SK-N-SH (cell line): Measurements from ENCODE around the gene PNMA6E. TPM values are rescaled to one million over a fixed set of nuclear protein-coding genes. Genes with fewer than 3 reads are reported as not detected.

ENCODE experiments used
- CTCF ChIA-PET: fragments of 300-600, 350-600 bp; formaldehyde crosslinking; extraction: SDS; loops from one replicate; lab custom pipeline; 2021; lab: Yijun Ruan, JAX
- POLR2A ChIA-PET: fragments of 350-600 bp; sonication (Branson Sonifier 250); formaldehyde crosslinking; extraction: SDS; loops from one replicate; lab custom pipeline; 2020; ENCODE audit warnings: antibody characterized with exemption, inconsistent platforms; lab: Yijun Ruan, JAX
- DNase-seq: peaks from one replicate; pipeline ENCODE4 v3.0.0; 2012
- H2AFZ ChIP-seq: fragments of 200-600 bp; sonication (generic); 2 replicates; pipeline ENCODE4 v1.8.1; 2016; ENCODE audit warnings: antibody characterized with exemption, mild to moderate bottlenecking, low read depth
- H3F3A ChIP-seq: fragments of 200-600 bp; sonication (generic); replicated peaks from 2 replicates; pipeline ENCODE3; 2016; ENCODE audit warnings: antibody characterized with exemption, mild to moderate bottlenecking; ENCODE audit not compliant: insufficient read depth
- H3K27ac ChIP-seq, 2 experiments: fragments of 200-500 bp in 1 of 2; fragments of 200-600 bp in 1 of 2; sonication (Bioruptor generic) in 1 of 2; sonication (generic), shearing (Covaris generic) in 1 of 2; 2 replicates each; pipeline versions ENCODE4 v1.5.1 to v1.6.1; 2014 to 2016; ENCODE audit warnings: low read depth in 2 of 2, inconsistent platforms in 1 of 2, low read length in 1 of 2, mild to moderate bottlenecking in 1 of 2, mixed read lengths in 1 of 2
- H3K27me3 ChIP-seq: fragments of 200-600 bp; sonication (generic), shearing (Covaris generic); 2 replicates; pipeline ENCODE4 v1.6.1; 2016; ENCODE audit warnings: mixed run types; ENCODE audit not compliant: insufficient read depth
- H3K36me3 ChIP-seq, 2 experiments: fragments of 200-500 bp in 1 of 2; fragments of 200-600 bp in 1 of 2; sonication (Bioruptor generic) in 1 of 2; sonication (generic) in 1 of 2; replicated peaks in 1 of 2; 2 replicates each; pipeline versions ENCODE3 to v1.5.1; 2014 to 2016; ENCODE audit warnings: low read length in 1 of 2, mild to moderate bottlenecking in 1 of 2; ENCODE audit not compliant: insufficient read depth in 2 of 2, control insufficient read depth in 1 of 2
- H3K4me1 ChIP-seq, 2 experiments: fragments of 200-500 bp in 1 of 2; fragments of 200-600 bp in 1 of 2; sonication (Bioruptor generic) in 1 of 2; sonication (generic), shearing (Covaris generic) in 1 of 2; 2 replicates each; pipeline versions ENCODE4 v1.5.1 to v1.6.1; 2014 to 2016; ENCODE audit warnings: low read depth in 1 of 2, low read length in 1 of 2, mixed run types in 1 of 2; ENCODE audit not compliant: insufficient read depth in 2 of 2, control insufficient read depth in 1 of 2
- H3K4me2 ChIP-seq: fragments of 200-600 bp; sonication (generic), shearing (Covaris generic); 2 replicates; pipeline ENCODE4 v1.6.1; 2017; ENCODE audit warnings: mixed run types
- H3K4me3 ChIP-seq, 2 experiments: fragments of 200-500 bp in 1 of 2; fragments of 200-600 bp in 1 of 2; sonication (Bioruptor generic) in 1 of 2; sonication (generic), shearing (Covaris generic) in 1 of 2; 2 replicates each; pipeline versions ENCODE4 v1.5.1 to v1.8.1; 2014 to 2016; ENCODE audit warnings: low read depth in 2 of 2, inconsistent platforms in 1 of 2, low read length in 1 of 2, mild to moderate bottlenecking in 1 of 2, mixed read lengths in 1 of 2, moderate library complexity in 1 of 2
- H3K79me2 ChIP-seq: fragments of 200-600 bp; sonication (generic); 2 replicates; pipeline ENCODE4 v1.8.1; 2017; ENCODE audit warnings: mild to moderate bottlenecking; ENCODE audit not compliant: insufficient read depth
- H3K9ac ChIP-seq: fragments of 200-600 bp; sonication (generic); 2 replicates; pipeline ENCODE4 v1.6.1; 2017; ENCODE audit warnings: mixed run types
- H3K9me2 ChIP-seq: fragments of 200-600 bp; sonication (generic); 2 replicates; pipeline ENCODE4 v1.6.1; 2017; ENCODE audit warnings: mixed run types
- H3K9me3 ChIP-seq: fragments of 200-600 bp; sonication (generic); 2 replicates; pipeline ENCODE4 v1.6.1; 2017; ENCODE audit warnings: mixed run types, mild to moderate bottlenecking, moderate library complexity
- H4K20me1 ChIP-seq: fragments of 200-600 bp; sonication (generic); 2 replicates; pipeline ENCODE4 v1.6.1; 2017; ENCODE audit warnings: mild to moderate bottlenecking, mixed run types; ENCODE audit not compliant: insufficient read depth
- CHD2 ChIP-seq: fragments of 150-350 bp; IDR thresholded peaks from 2 replicates; pipeline ENCODE4 v1.6.1; 2018; ENCODE audit warnings: low read length; ENCODE audit not compliant: partially characterized antibody
- CTCF ChIP-seq: fragments of 200-600 bp; sonication (generic); IDR thresholded peaks from 2 replicates; pipeline ENCODE4 v1.6.1; 2017; ENCODE audit warnings: antibody characterized with exemption, mild to moderate bottlenecking, moderate library complexity
- ELF1 ChIP-seq: IDR thresholded peaks from 2 replicates; pipeline ENCODE4 v1.4.0; 2012
- EZH2phosphoT487 ChIP-seq: fragments of 200-600 bp; sonication (generic); IDR thresholded peaks from 2 replicates; pipeline ENCODE4 v1.6.1; 2017; ENCODE audit warnings: low read depth, mixed run types, mild to moderate bottlenecking, antibody characterized with exemption, moderate library complexity, borderline replicate concordance
- GATA2 ChIP-seq: sonication (generic); formaldehyde crosslinking; IDR thresholded peaks from 2 replicates; pipeline ENCODE4 v1.5.0; 2020; ENCODE audit warnings: mild to moderate bottlenecking, missing genetic modification reagents
- MAX ChIP-seq: IDR thresholded peaks from 2 replicates; pipeline ENCODE4 v1.4.0; 2012; ENCODE audit warnings: low read depth
- MXI1 ChIP-seq: IDR thresholded peaks from 2 replicates; pipeline ENCODE4 v1.6.1; 2012; ENCODE audit warnings: mild to moderate bottlenecking, low read depth, low read length, improper control_type of control experiment
- PBX3 ChIP-seq: IDR thresholded peaks from 2 replicates; pipeline ENCODE4; 2012
- RFX5 ChIP-seq: IDR thresholded peaks from 2 replicates; pipeline ENCODE4 v1.6.1; 2012; ENCODE audit warnings: mild to moderate bottlenecking, improper control_type of control experiment, low read length
- USF1 ChIP-seq: IDR thresholded peaks from 2 replicates; pipeline ENCODE4 v1.4.0; 2012; ENCODE audit warnings: low read depth, borderline replicate concordance
- YY1 ChIP-seq: IDR thresholded peaks from 2 replicates; pipeline ENCODE4 v1.4.0; 2012; ENCODE audit warnings: low read depth, mild to moderate bottlenecking
- WGBS: methylation state at CpG from one replicate; pipeline ENCODE4 v1.1.6; 2017; ENCODE audit warnings: low lambda C conversion rate; 5-methylcytosine and 5-hydroxymethylcytosine counted together
- polyA plus RNA-seq, 3 experiments: library from polyadenylated mRNA; depleted of rRNA; stranded (reverse); fragments of >200 nt; gene quantifications; 2 replicates each; pipeline ENCODE4 v1.2.3, GENCODE V29; 2012

The PNMA6E gene
- polyA plus RNA-seq, 1 of the 3 experiments (the other 2 are of a cell fraction), result not detected

- Histone ChIP-seq H3K4me1 (no peaks in the 10 kb centered on the region), H3K27me3 (peaks cover 21% of the 10 kb centered on the region), H3K9me2 (no peaks in the 10 kb centered on the region), H3K4me3 (no peak overlapping the region), H2AFZ (no peak overlapping the region)
- TF ChIP-seq RFX5, result no peak
- no peak for TF ChIP-seq CHD2
- TF ChIP-seq USF1, result no peak
- TF ChIP-seq ELF1, result no peak
- TF ChIP-seq MXI1, result no peak
- no peak for TF ChIP-seq GATA2 (CRISPR knock-in tag)
- TF ChIP-seq EZH2phosphoT487, result no peak
- no peak for TF ChIP-seq YY1
- TF ChIP-seq MAX, result no peak
- no peak for TF ChIP-seq PBX3
- no peak for TF ChIP-seq CTCF
- TF ChIP-seq, all 33 proteins: peak for 0
- no peaks in the 10 kb centered on the region for H3F3A ChIP-seq
- CTCF ChIA-PET, result no interaction called here
- H3K79me2 ChIP-seq, result no peaks in the 10 kb centered on the region
- POLR2A ChIA-PET, result no interaction called here
- H3K9ac ChIP-seq, result no peak overlapping the region
- no peaks in the 10 kb centered on the region for H3K36me3 ChIP-seq
- H3K27ac ChIP-seq, result no peak overlapping the region
- no peak overlapping the region for H3K4me2 ChIP-seq
- no peaks in the 10 kb centered on the region for H3K9me3 ChIP-seq
- whole genome bisulfite sequencing, result 17% methylated on average over 2 of the region's 26 CpGs
- no peak for DNase-seq
- H4K20me1 ChIP-seq, result no peaks in the 10 kb centered on the region
These were observed 4.6 kb downstream of the PNMA6E start for GRCh38 chrX:153396320-153397195.
